Glomerular endothelial cell (primary cell): ENCODE data around the gene HOXB4. TPM values are rescaled to one million over a fixed set of nuclear protein-coding genes. Genes with fewer than 3 reads are reported as not detected.

Experiments used
- DNase-seq: peaks from one replicate; pipeline ENCODE4 v3.0.0-alpha.2; 2011; ENCODE audit warnings: low read depth, low spot score; ENCODE audit errors: extremely low read depth
- total RNA-seq: library from RNA; depleted of rRNA; stranded (reverse); fragments of >200 nt; gene quantifications from 2 replicates; pipeline ENCODE4 v1.2.3, GENCODE V29; 2015

Gene HOXB4
- total RNA-seq, 1 donor from 2014 or later = 10.3 TPM

GRCh38 chr17:48561884-48562810 is 16.0 kb downstream of the HOXB4 start:
- DNase-seq = no peak

- DNase-seq = no peak
Measured at GRCh38 chr17:48559840-48560817, 18.0 kb downstream of the HOXB4 start.

GRCh38 chr17:48559122-48559839 is 18.9 kb downstream of the HOXB4 start:
- DNase-seq = no peak

GRCh38 chr17:48558831-48559121 is 19.4 kb downstream of the HOXB4 start:
- no peak for DNase-seq

- no peak for DNase-seq
Measured at GRCh38 chr17:48558057-48558830, 19.9 kb downstream of the HOXB4 start.

GRCh38 chr17:48556576-48557401 is 21.4 kb downstream of the HOXB4 start:
- no peak for DNase-seq

- DNase-seq = no peak
Measured at GRCh38 chr17:48556229-48556575, 21.9 kb downstream of the HOXB4 start.

GRCh38 chr17:48555258-48556228 is 22.6 kb downstream of the HOXB4 start:
- DNase-seq = no peak

- no peak for DNase-seq
Measured at GRCh38 chr17:48554412-48555257, 23.5 kb downstream of the HOXB4 start.

GRCh38 chr17:48553826-48554225 is 24.3 kb downstream of the HOXB4 start:
- DNase-seq = no peak

- no peak for DNase-seq
Measured at GRCh38 chr17:48553190-48553547, 25.0 kb downstream of the HOXB4 start.

GRCh38 chr17:48552466-48553189 is 25.5 kb downstream of the HOXB4 start:
- no peak for DNase-seq

- DNase-seq = no peak
Measured at GRCh38 chr17:48551596-48552465, 26.3 kb downstream of the HOXB4 start.

- no peak for DNase-seq
Measured at GRCh38 chr17:48551214-48551555, 27.0 kb downstream of the HOXB4 start.

GRCh38 chr17:48550502-48551213 is 27.5 kb downstream of the HOXB4 start:
- no peak for DNase-seq
